Upper lobe of right lung (tissue), 1 donor: ENCODE results near the gene CTSL. TPM values are rescaled to one million over a fixed set of nuclear protein-coding genes. Genes with fewer than 3 reads are reported as not detected.

ENCODE experiments used
- ATAC-seq: fragments of 200-7000 bp; cut with Tn5 transposase; one replicate; pipeline ENCODE4 v1.9.1; 2020; ENCODE audit warnings: mild to moderate bottlenecking, moderate library complexity
- DNase-seq: peaks from one replicate; pipeline ENCODE4 v3.0.0-alpha.2; 2020
- H3K27ac ChIP-seq: fragments of 200-600 bp; one replicate; pipeline ENCODE4 v1.8.0; 2022
- H3K27me3 ChIP-seq: fragments of 200-600 bp; one replicate; pipeline ENCODE4 v1.8.0; 2022; ENCODE audit warnings: mild to moderate bottlenecking
- H3K36me3 ChIP-seq: fragments of 200-600 bp; one replicate; pipeline ENCODE4 v1.8.0; 2022
- H3K4me1 ChIP-seq: fragments of 200-600 bp; one replicate; pipeline ENCODE4 v1.8.0; 2022
- H3K4me3 ChIP-seq: fragments of 200-600 bp; one replicate; pipeline ENCODE4 v1.8.0; 2022; ENCODE audit warnings: mild to moderate bottlenecking
- H3K9me3 ChIP-seq: fragments of 200-600 bp; one replicate; pipeline ENCODE4 v1.8.0; 2022
- CTCF ChIP-seq: fragments of 200-600 bp; IDR thresholded peaks from one replicate; pipeline ENCODE4 v1.8.0; 2022; ENCODE audit warnings: antibody characterized with exemption
- intact Hi-C: fragments of 100-400 bp; cut with DNase I; formaldehyde crosslinking; loops from one replicate; pipeline ENCODE4 v1.11.0; 2022
- total RNA-seq: library from RNA; stranded (reverse); fragmentation: NEBNext Ultra II Directional; extraction: Animal tissue kit (Norgen Biotek cat#: 25700); gene quantifications from one replicate; pipeline ENCODE4 v1.2.1, GENCODE V29; 2021
- donor health status: DM: no; HTN: yes; CAD: no; lungs with severe emphysema.

CTSL gene
- total RNA-seq, 1 donor from 2014 or later, result 146 TPM

GRCh38 chr9:87725356-87725899 lies 491 bp upstream of the CTSL start:
- Histone ChIP-seq H3K9me3 (no peaks in the 10 kb centered on the region), H3K36me3 (peaks cover 27% of the 10 kb centered on the region), H3K27ac (peak overlapping the region; percentile 95), H3K4me1 (peaks cover 15% of the 10 kb centered on the region), H3K4me3 (peak overlapping the region; percentile 82), H3K27me3 (no peaks in the 10 kb centered on the region)
- no peak for DNase-seq
- no peak for ATAC-seq
- no peak for TF ChIP-seq CTCF
- intact Hi-C loops, result no loop called here

- intact Hi-C loops, result no loop called here
Measured at GRCh38 chr9:87729246-87729645, 3.3 kb downstream of the CTSL start.

GRCh38 chr9:87731321-87731720 lies 5.4 kb downstream of the CTSL start:
- H3K4me1 ChIP-seq, result peaks cover 15% of the 10 kb centered on the region
- no peak overlapping the region for H3K27ac ChIP-seq
- no peaks in the 10 kb centered on the region for H3K27me3 ChIP-seq
- H3K9me3 ChIP-seq, result no peaks in the 10 kb centered on the region
- peaks cover 44% of the 10 kb centered on the region for H3K36me3 ChIP-seq
- intact Hi-C loops, result no loop called here
- no peak overlapping the region for H3K4me3 ChIP-seq
- no peak for DNase-seq
- no peak for TF ChIP-seq CTCF
- ATAC-seq, result no peak

More at GRCh38 chr9:87729246-87729645, 3.3 kb downstream of the CTSL start:
- TF ChIP-seq CTCF, result no peak
- Histone ChIP-seq H3K27ac (no peak overlapping the region), H3K36me3 (peaks cover 44% of the 10 kb centered on the region), H3K27me3 (no peaks in the 10 kb centered on the region), H3K4me1 (peaks cover 15% of the 10 kb centered on the region), H3K4me3 (no peak overlapping the region), H3K9me3 (no peaks in the 10 kb centered on the region)
- no peak for ATAC-seq
- DNase-seq, result no peak

DNA sequence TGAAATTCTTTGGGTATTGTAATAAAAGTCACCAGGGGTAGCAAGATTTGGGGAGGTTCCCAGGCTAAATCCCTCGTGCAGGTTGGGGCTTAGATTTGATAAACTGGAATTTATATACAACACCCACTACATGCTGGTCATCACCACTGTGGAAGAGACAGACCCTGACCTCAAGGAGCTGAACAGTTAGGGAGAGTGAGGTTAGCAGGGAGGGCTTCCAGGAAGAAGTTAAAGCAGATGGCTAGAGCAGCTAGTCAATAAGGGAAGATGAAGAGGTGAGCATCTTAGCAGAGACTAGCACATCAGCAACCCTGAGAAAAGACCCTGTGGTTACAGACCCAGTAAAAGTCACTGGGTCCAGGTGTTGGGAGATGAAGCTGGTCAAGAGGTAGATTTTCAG lies 6.4 kb downstream of the CTSL start:
- Histone ChIP-seq H3K27me3 (no peaks in the 10 kb centered on the region), H3K9me3 (no peaks in the 10 kb centered on the region), H3K4me1 (peaks cover 5% of the 10 kb centered on the region), H3K36me3 (peaks cover 44% of the 10 kb centered on the region), H3K27ac (no peak overlapping the region), H3K4me3 (no peak overlapping the region)
- intact Hi-C loops, result no loop called here
- DNase-seq (no peak), ATAC-seq (no peak)
- TF ChIP-seq CTCF, result no peak

DNA sequence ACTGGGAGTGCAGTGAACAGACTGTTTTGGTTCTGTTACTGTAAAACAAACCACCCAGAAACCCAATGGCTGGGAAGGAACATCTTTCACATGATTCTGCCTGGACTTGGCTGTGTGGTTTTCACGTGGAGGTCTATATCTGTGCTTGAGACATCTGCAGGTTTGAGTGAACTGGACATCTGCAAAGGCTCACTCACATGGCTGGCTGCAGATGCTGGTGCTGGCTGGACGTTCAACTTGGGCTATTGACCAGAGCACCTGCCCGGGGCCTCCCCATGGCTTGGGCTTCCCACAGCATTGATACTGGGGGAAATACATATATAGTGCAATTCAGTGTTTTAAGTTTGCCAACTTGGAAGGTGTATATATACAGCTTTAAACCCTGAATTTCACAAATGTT lies 6.8 kb downstream of the CTSL start:
- intact Hi-C loops, result no loop called here
- no peak for ATAC-seq

More for the DNA sequence above, 6.8 kb downstream of the CTSL start:
- no peak overlapping the region for H3K4me3 ChIP-seq
- TF ChIP-seq CTCF, result no peak
- DNase-seq, result no peak
- peaks cover 42% of the 10 kb centered on the region for H3K36me3 ChIP-seq
- no peaks in the 10 kb centered on the region for H3K9me3 ChIP-seq
- H3K4me1 ChIP-seq, result peaks cover under 1% of the 10 kb centered on the region
- no peaks in the 10 kb centered on the region for H3K27me3 ChIP-seq
- H3K27ac ChIP-seq, result no peak overlapping the region
